ENCODE data around the gene OR52B2.

Gene OR52B2
- 0 reads per million in 2 donors for total RNA-seq

GRCh38 chr11:6170226-6170625 lies at the start of gene OR52B2:
Gene OR52B2 (minus strand): TSS chr11:6170326. CDS start chr11:6170326, 0 bp downstream.
- DNase-seq: no peak

DNA sequence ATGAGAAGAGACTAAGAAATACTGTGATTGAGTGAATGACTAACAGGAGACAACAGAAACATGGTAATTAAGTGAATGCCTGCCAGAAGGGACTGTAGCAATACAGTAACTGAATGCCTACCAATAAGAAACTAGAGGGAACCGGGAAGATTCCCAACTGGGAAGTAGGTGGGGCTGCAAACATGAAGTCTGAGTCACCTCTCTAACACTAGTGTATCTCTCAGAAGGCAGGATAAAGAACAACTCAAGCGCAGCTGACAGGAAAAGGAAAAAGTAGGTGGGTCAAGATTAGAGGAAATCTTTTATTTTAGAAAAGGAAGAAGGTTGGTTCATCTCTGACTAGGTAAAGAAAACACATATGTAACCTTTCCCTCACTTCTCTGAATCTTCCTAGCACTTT lies 49.2 kb upstream of the OR52B2 start:
- no peak for DNase-seq

DNA sequence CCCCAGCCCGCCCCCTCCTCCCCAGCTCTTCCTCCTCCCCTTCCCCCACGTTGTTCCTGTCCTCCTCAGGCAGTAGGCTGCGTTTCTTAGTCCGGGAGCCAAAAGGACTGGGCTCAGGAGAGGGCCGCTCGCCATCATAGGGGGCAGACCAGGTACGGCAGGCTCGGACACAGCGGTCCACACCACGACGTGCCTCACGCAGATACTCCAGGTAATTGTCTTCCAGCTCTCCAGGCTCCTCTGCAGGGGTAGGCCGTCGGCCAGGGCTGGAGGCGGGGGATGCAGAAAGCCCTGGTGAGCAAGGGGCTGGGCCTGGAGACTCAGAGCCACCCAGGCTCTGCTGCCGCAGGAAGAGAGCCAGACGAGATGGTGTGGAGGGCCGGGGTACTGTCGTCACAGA lies 47.6 kb upstream of the OR52B2 start:
- DNase-seq: no peak

- DNase-seq: no peak
Observed at GRCh38 chr11:6216501-6216900, 46.4 kb upstream of the OR52B2 start.

GRCh38 chr11:6214530-6214929 lies 44.4 kb upstream of the OR52B2 start:
- DNase-seq: no peak

DNA sequence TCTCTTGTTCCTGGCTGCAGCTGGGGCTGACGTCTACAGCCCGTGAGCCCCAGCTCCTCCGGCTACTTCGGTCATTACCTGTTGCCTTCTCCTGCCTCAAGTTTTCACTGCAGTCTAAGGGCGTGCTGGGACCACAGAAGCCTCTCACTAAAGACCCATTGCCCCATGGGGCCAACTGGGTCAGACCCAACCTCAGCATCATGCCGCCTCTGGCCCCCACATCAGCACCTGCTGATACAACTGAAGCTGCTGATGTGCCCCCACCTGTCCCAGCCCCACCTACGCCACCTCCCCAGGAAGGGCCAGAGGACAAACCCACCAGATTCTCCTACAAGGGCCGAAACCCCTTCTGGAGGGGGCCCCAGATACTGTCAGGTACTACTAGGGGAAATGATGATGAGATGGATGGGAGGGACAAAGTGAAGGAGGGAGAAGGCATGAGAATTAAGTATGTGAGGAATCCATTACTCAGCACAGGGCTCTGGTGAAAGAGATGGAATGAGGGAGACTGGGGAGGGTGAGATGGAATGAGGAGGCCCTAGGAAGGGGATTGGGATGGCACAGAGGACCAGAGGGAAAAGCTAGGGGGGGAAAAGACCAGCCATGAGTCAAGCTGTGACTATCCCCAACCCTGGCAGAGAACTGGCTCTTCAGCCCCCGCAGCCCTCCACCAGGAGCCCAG lies 40.3 kb upstream of the OR52B2 start:
- no peak for DNase-seq

DNA sequence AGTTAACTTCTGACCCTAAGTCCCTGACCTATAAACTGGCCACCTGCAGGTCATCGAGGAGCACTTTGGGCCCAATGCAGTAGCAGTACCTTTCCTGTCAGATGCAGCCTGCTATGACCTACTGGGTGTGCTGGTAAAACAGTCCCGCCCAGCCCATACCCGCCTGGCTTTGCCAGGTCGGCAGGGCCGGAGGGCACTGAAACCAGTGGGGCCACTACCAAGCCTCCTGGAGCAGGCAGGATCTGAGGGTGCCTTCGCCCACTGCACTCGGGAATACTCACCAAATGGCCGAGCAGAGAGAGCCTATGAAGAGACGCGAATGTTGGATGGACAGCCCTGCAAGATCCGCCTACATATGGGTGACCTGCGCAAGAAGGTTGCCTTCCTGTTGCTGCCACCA lies 39.7 kb upstream of the OR52B2 start:
- no peak for DNase-seq

DNA sequence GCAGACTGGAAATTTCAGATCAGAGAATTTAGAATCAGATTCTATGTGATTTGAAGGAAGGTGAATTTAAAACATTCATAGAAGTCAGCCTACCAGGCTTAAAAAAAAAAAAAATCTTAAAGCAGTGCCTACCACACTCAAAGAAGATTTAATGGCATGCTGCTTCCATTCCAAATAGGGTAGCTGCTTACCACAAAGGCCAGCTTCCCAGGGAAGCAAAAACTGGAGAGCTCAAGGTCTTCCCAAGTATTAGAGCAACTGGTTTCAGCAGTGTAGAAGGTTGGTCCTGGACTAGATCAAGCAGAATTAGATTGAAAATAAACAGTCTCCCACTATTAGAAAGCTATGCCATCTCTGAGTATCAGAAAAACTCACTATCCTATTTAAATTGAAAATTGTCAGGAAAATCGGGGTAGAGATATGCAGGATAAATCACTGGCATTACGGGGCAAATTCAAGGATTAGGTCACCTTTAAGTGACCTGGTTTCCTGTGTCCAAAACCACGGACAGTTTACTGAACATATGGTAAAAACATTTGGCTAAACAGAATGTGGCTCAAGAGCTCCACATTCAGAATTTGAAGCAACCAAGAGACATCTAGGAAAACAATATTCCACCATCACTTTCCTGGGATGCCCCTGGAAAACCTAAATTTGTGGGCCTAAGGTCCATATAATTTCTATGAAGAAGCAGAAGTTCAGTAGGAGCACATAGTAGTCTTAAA lies 36.5 kb upstream of the OR52B2 start:
- DNase-seq: no peak

DNA sequence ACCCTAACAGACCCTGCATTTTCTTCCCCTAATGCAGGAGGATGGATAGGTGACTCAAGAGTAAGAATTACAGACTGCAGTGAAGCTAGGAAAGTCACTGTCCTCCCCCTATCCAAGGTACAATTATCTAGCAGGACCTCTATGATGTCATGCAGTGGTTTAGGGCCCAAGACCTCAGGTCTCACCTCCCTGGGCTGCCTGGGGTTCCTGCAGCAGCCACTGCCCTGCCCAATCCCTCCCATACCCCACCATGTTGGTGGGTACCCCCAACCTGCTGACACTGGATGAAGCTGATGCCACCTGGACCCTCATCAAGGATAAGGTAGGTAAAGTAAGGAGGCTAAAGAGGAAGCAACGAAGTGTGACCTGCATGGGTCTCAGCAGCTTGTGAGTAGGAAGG lies 35.2 kb upstream of the OR52B2 start, which contains the start of gene C11orf42:
C11orf42 (plus strand) TSS at position 192 of the 400 bp plus-strand sequence; CDS start at position 251, 59 bp downstream.
- no peak for DNase-seq

DNA sequence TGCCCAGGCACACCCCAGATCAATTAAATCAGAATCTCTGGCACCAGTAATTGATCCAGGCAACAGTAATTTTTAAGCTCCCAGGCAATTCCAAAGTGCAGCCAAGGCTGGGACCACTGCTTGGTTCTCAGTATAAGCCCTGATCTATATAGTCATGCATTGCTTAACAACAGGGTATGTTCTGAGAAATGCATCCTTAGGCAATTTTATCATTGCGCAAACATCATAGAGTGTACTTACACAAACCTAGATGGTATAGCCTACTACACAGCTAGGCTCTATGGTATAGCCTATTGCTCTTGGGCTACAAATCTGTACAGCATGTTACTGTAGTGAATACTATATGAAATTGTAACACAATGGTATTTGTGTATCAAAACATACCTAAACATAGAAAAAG lies 34.6 kb upstream of the OR52B2 start:
- DNase-seq: no peak

DNA sequence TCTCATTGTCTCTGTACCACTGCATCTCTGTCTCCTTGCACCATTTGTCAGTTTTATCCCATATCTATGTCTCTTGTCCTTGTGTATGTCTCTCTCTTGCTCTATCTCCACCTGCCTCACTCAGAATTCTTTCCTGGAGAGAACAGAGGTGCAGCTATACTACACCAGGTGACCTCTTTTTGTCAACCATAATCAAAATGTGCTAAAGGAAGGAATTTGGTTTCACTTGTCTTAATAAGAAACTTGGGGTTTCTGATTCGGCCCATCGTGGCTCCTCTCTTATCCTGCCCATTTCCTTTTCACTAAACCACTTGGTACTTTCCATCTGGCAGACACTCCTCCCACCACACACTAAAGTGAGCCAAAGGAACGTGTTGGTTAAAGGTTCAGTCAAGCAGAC lies 33.2 kb upstream of the OR52B2 start:
- DNase-seq: peak in 2 of 5 experiments; percentile 41 to 65

DNA sequence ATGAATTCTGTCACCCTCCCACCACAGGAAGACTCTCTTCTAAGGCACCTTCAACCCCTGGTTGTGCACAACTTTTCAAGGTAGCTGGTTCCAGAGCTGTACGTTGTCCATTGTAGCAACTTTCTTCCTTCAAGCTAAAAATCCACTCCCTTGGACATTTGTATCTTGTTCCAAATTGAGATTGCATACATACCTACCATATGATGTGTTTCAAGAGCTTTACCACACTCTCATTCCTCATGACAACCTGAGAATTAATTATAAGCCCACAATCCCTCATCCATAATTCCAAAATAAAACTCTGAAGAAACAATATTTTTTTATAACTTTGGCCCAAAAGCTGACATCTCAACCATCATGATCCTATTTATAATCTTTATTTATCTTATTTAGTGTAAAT lies 31.9 kb upstream of the OR52B2 start:
- no peak for DNase-seq

- DNase-seq: peak in 1 of 5 experiments; percentile 64
Observed at GRCh38 chr11:6201481-6201880, 31.4 kb upstream of the OR52B2 start.

DNA sequence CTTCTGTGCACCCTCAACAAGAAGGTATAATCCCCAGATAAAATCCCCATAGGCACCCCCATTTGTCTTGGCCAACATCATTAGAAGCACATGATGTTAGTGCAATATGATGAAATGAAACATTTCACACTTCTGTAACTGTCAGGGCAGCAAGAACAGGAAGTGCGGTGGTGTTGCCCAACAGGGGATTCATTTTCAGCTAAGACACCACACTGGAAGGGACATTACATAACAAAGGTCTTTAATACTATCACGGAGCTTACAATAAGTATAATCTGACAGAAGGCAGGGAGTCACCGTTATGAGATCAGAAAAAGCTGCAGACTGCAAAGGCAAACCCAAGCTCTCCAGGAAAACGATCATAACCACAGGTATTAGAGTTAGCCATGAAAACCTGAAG lies 30.8 kb upstream of the OR52B2 start:
- peak in 2 of 5 experiments; percentile 21 to 52 for DNase-seq

DNA sequence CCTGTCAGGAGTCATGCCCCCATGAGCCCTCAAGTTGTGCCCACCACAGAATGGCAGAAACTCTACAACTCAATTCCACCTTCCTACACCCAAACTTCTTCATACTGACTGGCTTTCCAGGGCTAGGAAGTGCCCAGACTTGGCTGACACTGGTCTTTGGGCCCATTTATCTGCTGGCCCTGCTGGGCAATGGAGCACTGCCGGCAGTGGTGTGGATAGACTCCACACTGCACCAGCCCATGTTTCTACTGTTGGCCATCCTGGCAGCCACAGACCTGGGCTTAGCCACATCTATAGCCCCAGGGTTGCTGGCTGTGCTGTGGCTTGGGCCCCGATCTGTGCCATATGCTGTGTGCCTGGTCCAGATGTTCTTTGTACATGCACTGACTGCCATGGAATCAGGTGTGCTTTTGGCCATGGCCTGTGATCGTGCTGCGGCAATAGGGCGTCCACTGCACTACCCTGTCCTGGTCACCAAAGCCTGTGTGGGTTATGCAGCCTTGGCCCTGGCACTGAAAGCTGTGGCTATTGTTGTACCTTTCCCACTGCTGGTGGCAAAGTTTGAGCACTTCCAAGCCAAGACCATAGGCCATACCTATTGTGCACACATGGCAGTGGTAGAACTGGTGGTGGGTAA lies 29.2 kb upstream of the OR52B2 start, which contains the start of gene OR52W1:
OR52W1 (plus strand) TSS at position 51 of the 637 bp plus-strand sequence; CDS start at position 51, 0 bp downstream.
- no peak for DNase-seq

- DNase-seq: no peak
Observed at GRCh38 chr11:6197466-6198200, 27.5 kb upstream of the OR52B2 start.

DNA sequence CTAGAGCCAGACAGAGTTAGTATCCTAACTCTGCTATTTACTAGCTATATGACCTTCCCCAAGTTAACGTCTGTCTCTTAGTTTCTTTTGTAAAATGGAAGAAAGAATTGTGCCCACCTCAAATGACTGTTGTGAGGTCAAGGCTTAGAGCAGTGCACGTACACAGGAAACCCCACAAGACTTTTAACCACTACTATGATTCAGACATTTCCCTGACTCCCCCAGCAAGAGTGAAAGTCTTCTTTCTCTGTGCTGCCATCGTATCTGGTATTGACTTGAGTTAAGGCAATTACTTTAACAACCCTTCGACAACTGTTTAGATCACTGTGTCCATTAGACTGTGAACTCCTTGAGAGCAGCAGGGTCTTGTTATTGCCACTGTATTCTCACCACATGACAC lies 26.3 kb upstream of the OR52B2 start:
- peak in 2 of 5 experiments; percentile 10 to 62 for DNase-seq

GRCh38 chr11:6194065-6194581 lies 24.0 kb upstream of the OR52B2 start:
- DNase-seq: no peak

DNA sequence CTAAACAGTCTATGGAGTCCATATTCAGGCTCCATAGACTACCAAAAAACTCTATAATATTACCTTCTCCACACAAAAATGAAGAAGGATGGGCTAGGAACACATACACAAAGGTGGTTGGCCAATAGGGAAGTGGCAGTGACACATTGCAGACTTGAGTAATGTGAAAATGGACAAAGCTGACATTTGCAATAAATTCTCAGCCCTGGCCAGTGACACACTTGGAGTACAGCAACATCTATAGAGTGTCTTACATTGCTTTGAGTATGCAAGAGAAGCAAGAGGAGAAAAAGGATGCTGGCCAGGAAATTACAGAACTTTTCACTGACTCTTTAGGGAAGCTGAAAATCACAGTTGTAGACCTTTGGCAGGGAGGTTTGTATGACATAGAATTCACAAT lies 21.6 kb upstream of the OR52B2 start:
- DNase-seq: no peak

DNA sequence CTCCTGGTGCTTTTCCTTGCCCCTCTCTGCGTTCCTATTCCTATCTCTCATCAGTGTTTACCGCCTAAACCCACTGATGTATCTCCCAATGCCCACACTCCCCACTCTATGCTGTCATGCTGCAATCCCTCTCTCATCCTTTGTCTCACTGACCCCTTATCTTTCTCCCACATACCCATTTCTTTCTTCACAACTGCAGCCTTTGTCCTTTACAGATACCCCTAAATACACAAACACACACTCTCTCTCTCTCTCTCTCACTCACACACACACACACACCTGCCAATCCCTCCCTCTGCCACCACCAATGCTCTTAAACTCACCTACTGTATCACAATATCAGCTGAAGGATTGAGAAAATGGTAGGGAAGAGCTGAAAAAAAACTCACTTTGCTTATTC lies 5.3 kb upstream of the OR52B2 start:
- no peak for DNase-seq

DNA sequence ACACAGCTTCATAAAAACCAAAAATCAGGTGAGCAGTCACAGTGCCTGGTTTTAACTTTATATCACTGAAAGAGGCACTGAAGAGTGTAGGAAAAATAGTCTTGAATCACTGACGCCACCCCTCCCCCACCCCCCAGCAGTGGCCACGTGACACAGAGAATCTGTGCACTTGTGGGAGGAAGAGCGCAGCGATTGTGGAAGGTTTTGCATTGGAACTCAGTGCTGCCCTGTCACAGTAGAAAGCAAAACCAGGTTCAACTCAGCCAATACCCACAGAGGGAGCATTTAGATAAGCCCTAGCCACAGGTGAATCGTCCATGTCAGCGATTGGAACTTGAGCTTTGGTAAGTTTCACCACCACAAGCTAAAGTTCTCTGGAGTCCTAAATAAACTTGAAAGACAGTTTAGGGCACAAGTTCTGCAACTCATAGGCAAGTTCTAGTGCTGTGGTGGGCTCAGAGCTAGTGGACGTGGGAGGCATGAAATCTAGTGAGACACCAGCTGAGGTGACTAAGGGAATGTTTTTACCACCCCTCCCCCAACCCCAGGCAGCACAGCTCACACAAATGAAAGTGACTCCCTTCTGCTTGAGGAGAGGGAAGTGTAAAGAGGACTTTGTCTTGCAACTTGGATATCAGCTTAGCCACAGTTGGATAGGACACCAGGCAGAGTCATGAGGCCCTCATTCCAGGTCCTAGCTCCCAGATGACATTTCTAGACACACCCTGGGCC lies 13.3 kb downstream of the OR52B2 start:
- no peak for DNase-seq

GRCh38 chr11:6152126-6152525 lies 18.0 kb downstream of the OR52B2 start:
- DNase-seq: no peak

All from T-helper 2 cell (primary cell).